ENCODE results near the gene GRIA4.

The GRIA4 gene

GRCh38 chr11:105834461-105834860, 224.6 kb downstream of the GRIA4 start:
- H3K27ac ChIP-seq (ENCODE audit: low read depth, low read length) = no peak overlapping the region
- no peak overlapping the region for H3K9ac ChIP-seq (ENCODE audit: low read length in 5 of 5)
- H3K27me3 ChIP-seq (ENCODE audit: control insufficient read depth in 5 of 5, insufficient read depth in 4 of 5, low read length in 5 of 5) = no peaks in the 10 kb centered on the region
- no peaks in the 10 kb centered on the region for H3K4me1 ChIP-seq (ENCODE audit: control insufficient read depth in 5 of 5, insufficient read depth in 5 of 5, low read length in 5 of 5)
- no peaks in the 10 kb centered on the region for H3K36me3 ChIP-seq (ENCODE audit: control insufficient read depth in 5 of 5, insufficient read depth in 5 of 5, low read length in 5 of 5)
- H3K4me3 ChIP-seq (ENCODE audit: low read depth in 1 of 5, low read length in 5 of 5) = no peak overlapping the region
- no peaks in the 10 kb centered on the region for H3K9me3 ChIP-seq (ENCODE audit: control insufficient read depth in 5 of 5, low read length in 5 of 5)

- H3K9ac ChIP-seq (ENCODE audit: low read length in 5 of 5) = no peak overlapping the region
- H3K27me3 ChIP-seq (ENCODE audit: control insufficient read depth in 5 of 5, insufficient read depth in 4 of 5, low read length in 5 of 5) = no peaks in the 10 kb centered on the region
- no peak overlapping the region for H3K27ac ChIP-seq (ENCODE audit: low read depth, low read length)
- no peaks in the 10 kb centered on the region for H3K9me3 ChIP-seq (ENCODE audit: control insufficient read depth in 5 of 5, low read length in 5 of 5)
- no peak overlapping the region for H3K4me3 ChIP-seq (ENCODE audit: low read depth in 1 of 5, low read length in 5 of 5)
- H3K4me1 ChIP-seq (ENCODE audit: control insufficient read depth in 5 of 5, insufficient read depth in 5 of 5, low read length in 5 of 5) = no peaks in the 10 kb centered on the region
- no peaks in the 10 kb centered on the region for H3K36me3 ChIP-seq (ENCODE audit: control insufficient read depth in 5 of 5, insufficient read depth in 5 of 5, low read length in 5 of 5)
Observed at GRCh38 chr11:105838668-105839384, 229.0 kb downstream of the GRIA4 start.

- H3K27me3 ChIP-seq (ENCODE audit: control insufficient read depth in 5 of 5, insufficient read depth in 4 of 5, low read length in 5 of 5) = no peaks in the 10 kb centered on the region
- H3K27ac ChIP-seq (ENCODE audit: low read depth, low read length) = no peak overlapping the region
- peaks cover 0 to 7% (median 0%) of the 10 kb centered on the region in 5 donors for H3K9me3 ChIP-seq (ENCODE audit: control insufficient read depth in 5 of 5, low read length in 5 of 5)
- H3K36me3 ChIP-seq (ENCODE audit: control insufficient read depth in 5 of 5, insufficient read depth in 5 of 5, low read length in 5 of 5) = no peaks in the 10 kb centered on the region
- no peaks in the 10 kb centered on the region for H3K4me1 ChIP-seq (ENCODE audit: control insufficient read depth in 5 of 5, insufficient read depth in 5 of 5, low read length in 5 of 5)
- no peak overlapping the region for H3K4me3 ChIP-seq (ENCODE audit: low read depth in 1 of 5, low read length in 5 of 5)
- no peak overlapping the region for H3K9ac ChIP-seq (ENCODE audit: low read length in 5 of 5)
Observed at GRCh38 chr11:105840391-105840790, 230.5 kb downstream of the GRIA4 start.

- H3K9ac ChIP-seq (ENCODE audit: low read length in 5 of 5) = no peak overlapping the region
- H3K27me3 ChIP-seq (ENCODE audit: control insufficient read depth in 5 of 5, insufficient read depth in 4 of 5, low read length in 5 of 5) = no peaks in the 10 kb centered on the region
- no peak overlapping the region for H3K4me3 ChIP-seq (ENCODE audit: low read depth in 1 of 5, low read length in 5 of 5)
- H3K9me3 ChIP-seq (ENCODE audit: control insufficient read depth in 5 of 5, low read length in 5 of 5) = no peaks in the 10 kb centered on the region
- H3K4me1 ChIP-seq (ENCODE audit: control insufficient read depth in 5 of 5, insufficient read depth in 5 of 5, low read length in 5 of 5) = no peaks in the 10 kb centered on the region
- H3K36me3 ChIP-seq (ENCODE audit: control insufficient read depth in 5 of 5, insufficient read depth in 5 of 5, low read length in 5 of 5) = no peaks in the 10 kb centered on the region
- no peak overlapping the region for H3K27ac ChIP-seq (ENCODE audit: low read depth, low read length)
Observed at GRCh38 chr11:105852403-105852802, 242.5 kb downstream of the GRIA4 start.

GRCh38 chr11:105854269-105854668, 244.4 kb downstream of the GRIA4 start:
- Histone ChIP-seq H3K36me3 (ENCODE audit: control insufficient read depth in 5 of 5, insufficient read depth in 5 of 5, low read length in 5 of 5) (no peaks in the 10 kb centered on the region), H3K4me3 (ENCODE audit: low read depth in 1 of 5, low read length in 5 of 5) (no peak overlapping the region), H3K27ac (ENCODE audit: low read depth, low read length) (no peak overlapping the region), H3K27me3 (ENCODE audit: control insufficient read depth in 5 of 5, insufficient read depth in 4 of 5, low read length in 5 of 5) (no peaks in the 10 kb centered on the region), H3K9me3 (ENCODE audit: control insufficient read depth in 5 of 5, low read length in 5 of 5) (no peaks in the 10 kb centered on the region), H3K4me1 (ENCODE audit: control insufficient read depth in 5 of 5, insufficient read depth in 5 of 5, low read length in 5 of 5) (peaks cover 0 to 6% (median 0%) of the 10 kb centered on the region in 5 donors), H3K9ac (ENCODE audit: low read length in 5 of 5) (no peak overlapping the region)

- no peaks in the 10 kb centered on the region for H3K36me3 ChIP-seq (ENCODE audit: control insufficient read depth in 5 of 5, insufficient read depth in 5 of 5, low read length in 5 of 5)
- H3K27ac ChIP-seq (ENCODE audit: low read depth, low read length) = no peak overlapping the region
- H3K9ac ChIP-seq (ENCODE audit: low read length in 5 of 5) = no peak overlapping the region
- no peaks in the 10 kb centered on the region for H3K9me3 ChIP-seq (ENCODE audit: control insufficient read depth in 5 of 5, low read length in 5 of 5)
- peaks cover 0 to 6% (median 0%) of the 10 kb centered on the region in 5 donors for H3K4me1 ChIP-seq (ENCODE audit: control insufficient read depth in 5 of 5, insufficient read depth in 5 of 5, low read length in 5 of 5)
- no peaks in the 10 kb centered on the region for H3K27me3 ChIP-seq (ENCODE audit: control insufficient read depth in 5 of 5, insufficient read depth in 4 of 5, low read length in 5 of 5)
- H3K4me3 ChIP-seq (ENCODE audit: low read depth in 1 of 5, low read length in 5 of 5) = no peak overlapping the region
Observed at GRCh38 chr11:105856954-105857353, 247.1 kb downstream of the GRIA4 start.

GRCh38 chr11:105857728-105858127, 247.9 kb downstream of the GRIA4 start:
- Histone ChIP-seq H3K9ac (ENCODE audit: low read length in 5 of 5) (no peak overlapping the region), H3K27ac (ENCODE audit: low read depth, low read length) (no peak overlapping the region), H3K36me3 (ENCODE audit: control insufficient read depth in 5 of 5, insufficient read depth in 5 of 5, low read length in 5 of 5) (no peaks in the 10 kb centered on the region), H3K4me3 (ENCODE audit: low read depth in 1 of 5, low read length in 5 of 5) (no peak overlapping the region), H3K4me1 (ENCODE audit: control insufficient read depth in 5 of 5, insufficient read depth in 5 of 5, low read length in 5 of 5) (peaks cover 0 to 6% (median 0%) of the 10 kb centered on the region in 5 donors), H3K9me3 (ENCODE audit: control insufficient read depth in 5 of 5, low read length in 5 of 5) (no peaks in the 10 kb centered on the region), H3K27me3 (ENCODE audit: control insufficient read depth in 5 of 5, insufficient read depth in 4 of 5, low read length in 5 of 5) (no peaks in the 10 kb centered on the region)

GRCh38 chr11:105858841-105859240, 249.0 kb downstream of the GRIA4 start:
- Histone ChIP-seq H3K4me3 (ENCODE audit: low read depth in 1 of 5, low read length in 5 of 5) (no peak overlapping the region), H3K27me3 (ENCODE audit: control insufficient read depth in 5 of 5, insufficient read depth in 4 of 5, low read length in 5 of 5) (no peaks in the 10 kb centered on the region), H3K36me3 (ENCODE audit: control insufficient read depth in 5 of 5, insufficient read depth in 5 of 5, low read length in 5 of 5) (no peaks in the 10 kb centered on the region), H3K27ac (ENCODE audit: low read depth, low read length) (no peak overlapping the region), H3K4me1 (ENCODE audit: control insufficient read depth in 5 of 5, insufficient read depth in 5 of 5, low read length in 5 of 5) (peaks cover 0 to 6% (median 0%) of the 10 kb centered on the region in 5 donors), H3K9ac (ENCODE audit: low read length in 5 of 5) (no peak overlapping the region), H3K9me3 (ENCODE audit: control insufficient read depth in 5 of 5, low read length in 5 of 5) (no peaks in the 10 kb centered on the region)

GRCh38 chr11:105860105-105860504, 250.2 kb downstream of the GRIA4 start:
- Histone ChIP-seq H3K27me3 (ENCODE audit: control insufficient read depth in 5 of 5, insufficient read depth in 4 of 5, low read length in 5 of 5) (no peaks in the 10 kb centered on the region), H3K4me1 (ENCODE audit: control insufficient read depth in 5 of 5, insufficient read depth in 5 of 5, low read length in 5 of 5) (peaks cover 0 to 6% (median 0%) of the 10 kb centered on the region in 5 donors), H3K9me3 (ENCODE audit: control insufficient read depth in 5 of 5, low read length in 5 of 5) (no peaks in the 10 kb centered on the region), H3K36me3 (ENCODE audit: control insufficient read depth in 5 of 5, insufficient read depth in 5 of 5, low read length in 5 of 5) (no peaks in the 10 kb centered on the region), H3K27ac (ENCODE audit: low read depth, low read length) (no peak overlapping the region), H3K4me3 (ENCODE audit: low read depth in 1 of 5, low read length in 5 of 5) (no peak overlapping the region), H3K9ac (ENCODE audit: low read length in 5 of 5) (no peak overlapping the region)

GRCh38 chr11:105861225-105861624, 251.4 kb downstream of the GRIA4 start:
- H3K9ac ChIP-seq (ENCODE audit: low read length in 5 of 5) = no peak overlapping the region
- no peak overlapping the region for H3K27ac ChIP-seq (ENCODE audit: low read depth, low read length)
- H3K9me3 ChIP-seq (ENCODE audit: control insufficient read depth in 5 of 5, low read length in 5 of 5) = no peaks in the 10 kb centered on the region
- H3K4me1 ChIP-seq (ENCODE audit: control insufficient read depth in 5 of 5, insufficient read depth in 5 of 5, low read length in 5 of 5) = peaks cover 0 to 6% (median 0%) of the 10 kb centered on the region in 5 donors
- H3K27me3 ChIP-seq (ENCODE audit: control insufficient read depth in 5 of 5, insufficient read depth in 4 of 5, low read length in 5 of 5) = no peaks in the 10 kb centered on the region
- no peaks in the 10 kb centered on the region for H3K36me3 ChIP-seq (ENCODE audit: control insufficient read depth in 5 of 5, insufficient read depth in 5 of 5, low read length in 5 of 5)
- no peak overlapping the region for H3K4me3 ChIP-seq (ENCODE audit: low read depth in 1 of 5, low read length in 5 of 5)
